HL-60 (cell line): ENCODE data around the gene WDR93.

Experiments
- DNase-seq, 2 experiments: peaks; one replicate each; pipeline ENCODE4 v3.0.0-alpha.2; 2010 to 2020; ENCODE audit warnings: low read depth in 1 of 2, low spot score in 1 of 2
- H3K27ac ChIP-seq: fragments of 250-450 bp; sonication (Bioruptor Pico); replicated peaks from 2 replicates; pipeline ENCODE4 v1.5.1; 2020; ENCODE audit warnings: mild to moderate bottlenecking, moderate library complexity
- H3K27me3 ChIP-seq: fragments of 250-450 bp; sonication (Bioruptor Pico); 2 replicates; pipeline ENCODE4 v1.5.1; 2021; ENCODE audit warnings: mild to moderate bottlenecking, moderate library complexity; ENCODE audit not compliant: insufficient read depth, poor library complexity, severe bottlenecking
- H3K4me3 ChIP-seq: replicated peaks from 2 replicates; pipeline ENCODE4 v1.5.1; 2011; ENCODE audit warnings: mild to moderate bottlenecking, control low read depth, low read length; ENCODE audit not compliant: insufficient read depth
- CTCF ChIP-seq: IDR thresholded peaks from one replicate; pipeline ENCODE4 v1.5.1; 2011; ENCODE audit warnings: low read length, control low read depth, inconsistent platforms; ENCODE audit not compliant: insufficient read depth
- GABPA ChIP-seq: IDR thresholded peaks from 2 replicates; pipeline ENCODE4 v1.6.1; 2012; ENCODE audit warnings: low read depth
- POLR2AphosphoS5 ChIP-seq: IDR thresholded peaks from 2 replicates; pipeline ENCODE4 v1.6.1; 2012; ENCODE audit warnings: low read depth
- REST ChIP-seq: IDR thresholded peaks from 2 replicates; pipeline ENCODE4 v1.6.1; 2012; ENCODE audit warnings: low read depth; ENCODE audit not compliant: insufficient replicate concordance
- SPI1 ChIP-seq: IDR thresholded peaks from 2 replicates; pipeline ENCODE4 v1.6.1; 2012; ENCODE audit warnings: low read depth, mild to moderate bottlenecking, borderline replicate concordance

WDR93 gene

DNA sequence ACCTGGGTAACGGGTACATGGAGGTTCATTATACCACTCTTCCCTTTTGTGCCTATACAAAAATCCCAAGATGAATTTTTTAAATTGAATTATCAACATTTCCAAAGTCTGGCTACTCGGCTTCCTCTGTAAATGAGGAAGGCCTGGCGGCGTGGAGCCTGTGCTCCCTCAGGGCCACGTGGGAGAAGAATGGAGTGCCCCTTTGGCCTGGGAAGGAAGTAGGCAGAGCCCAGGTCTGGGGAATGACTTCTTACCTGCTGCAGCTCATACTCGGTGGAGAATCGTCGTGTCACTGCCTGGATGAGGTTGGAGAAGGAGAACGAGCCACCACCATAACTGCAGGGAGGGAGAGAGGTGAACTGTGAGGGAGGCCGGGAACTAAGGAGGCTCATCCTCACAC is 99.6 kb downstream of the WDR93 start:
- DNase-seq = no peak
- TF ChIP-seq SPI1 (no peak), GABPA (no peak), CTCF (no peak), POLR2AphosphoS5 (no peak), REST (no peak)
- Histone ChIP-seq H3K27me3 (no peaks in the 10 kb centered on the region), H3K4me3 (no peak overlapping the region), H3K27ac (no peak overlapping the region)

DNA sequence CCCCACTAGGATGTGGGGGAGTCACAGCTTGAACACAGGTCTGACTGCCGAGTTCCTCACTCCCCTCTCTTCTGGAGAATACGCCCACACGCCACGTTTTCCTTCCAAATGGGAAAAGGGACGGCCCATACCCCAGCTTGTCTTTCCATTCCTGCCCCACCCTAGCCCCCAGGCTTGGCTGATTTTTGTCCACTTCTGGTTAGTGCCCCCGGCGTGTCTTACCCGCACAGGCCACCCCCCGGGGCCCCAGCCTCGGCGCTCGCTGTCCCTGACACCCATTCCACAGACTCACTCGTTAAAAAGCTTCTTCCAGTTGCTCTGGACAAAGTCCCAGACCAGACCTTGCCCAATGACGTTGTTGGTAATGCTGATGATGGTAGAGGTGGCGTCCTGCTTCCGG is 100.0 kb downstream of the WDR93 start:
- no peaks in the 10 kb centered on the region for H3K27me3 ChIP-seq
- TF ChIP-seq POLR2AphosphoS5 (0 out of 2 replicates have a peak, but pooled peaks have one; percentile 18), CTCF (no peak)
- H3K27ac ChIP-seq = no peak overlapping the region
- DNase-seq = no peak
- no peak overlapping the region for H3K4me3 ChIP-seq

GRCh38 chr15:89792106-89792805 is 101.6 kb downstream of the WDR93 start:
- TF ChIP-seq REST (no peak), CTCF (no peak), SPI1 (no peak), GABPA (no peak), POLR2AphosphoS5 (no peak)
- Histone ChIP-seq H3K4me3 (no peak overlapping the region), H3K27ac (no peak overlapping the region), H3K27me3 (no peaks in the 10 kb centered on the region)
- DNase-seq = no peak
